Muscle of arm (tissue), 12 donors: ENCODE data around the gene C18orf63. TPM values are rescaled to one million over a fixed set of nuclear protein-coding genes. Genes with fewer than 3 reads are reported as not detected.

Experiments used
- DNase-seq: peaks from one replicate; pipeline ENCODE4 v3.0.0-alpha.2; 2013
- polyA plus RNA-seq, 12 donors: library from polyadenylated mRNA; unstranded; fragments of 120-200 nt; gene quantifications; one replicate each; pipeline ENCODE4 v1.2.1, GENCODE V29; 2013; ENCODE audit not compliant: insufficient read length in 12 of 12

Gene C18orf63
- polyA plus RNA-seq, 12 donors = not detected

GRCh38 chr18:74377776-74378175 lies 62.1 kb downstream of the C18orf63 start:
- no peak for DNase-seq

- no peak for DNase-seq
Observed at GRCh38 chr18:74378179-74378682, 62.6 kb downstream of the C18orf63 start.

GRCh38 chr18:74380916-74381315 lies 65.3 kb downstream of the C18orf63 start:
- no peak for DNase-seq

- no peak for DNase-seq
Observed at GRCh38 chr18:74381621-74382295, 66.1 kb downstream of the C18orf63 start.

- no peak for DNase-seq
Observed at GRCh38 chr18:74382481-74383017, 66.9 kb downstream of the C18orf63 start.

- peak; percentile 53 for DNase-seq
Observed at GRCh38 chr18:74387383-74387782, 71.7 kb downstream of the C18orf63 start.

- no peak for DNase-seq
Observed at GRCh38 chr18:74388227-74388626, 72.6 kb downstream of the C18orf63 start.

- no peak for DNase-seq
Observed at GRCh38 chr18:74389171-74389927, 73.7 kb downstream of the C18orf63 start.

GRCh38 chr18:74389991-74390390 lies 74.4 kb downstream of the C18orf63 start:
- DNase-seq = no peak

GRCh38 chr18:74390900-74391299 lies 75.3 kb downstream of the C18orf63 start:
- DNase-seq = no peak

GRCh38 chr18:74392323-74392722 lies 76.7 kb downstream of the C18orf63 start:
- DNase-seq = no peak

- no peak for DNase-seq
Observed at GRCh38 chr18:74395006-74395405, 79.4 kb downstream of the C18orf63 start.

- DNase-seq = no peak
Observed at GRCh38 chr18:74395648-74396154, 80.1 kb downstream of the C18orf63 start.

GRCh38 chr18:74396171-74397169 lies 80.8 kb downstream of the C18orf63 start:
- peak; percentile 85 for DNase-seq

- DNase-seq = no peak
Observed at GRCh38 chr18:74397572-74397971, 81.9 kb downstream of the C18orf63 start.

- no peak for DNase-seq
Observed at GRCh38 chr18:74399091-74399887, 83.7 kb downstream of the C18orf63 start.

GRCh38 chr18:74400813-74401212 lies 85.2 kb downstream of the C18orf63 start:
- peak; percentile 63 for DNase-seq

- DNase-seq = no peak
Observed at GRCh38 chr18:74402806-74403433, 87.3 kb downstream of the C18orf63 start.

- DNase-seq = no peak
Observed at GRCh38 chr18:74407888-74408287, 92.2 kb downstream of the C18orf63 start.
